ENCODE data around the gene FGF14. TPM values are rescaled to one million over a fixed set of nuclear protein-coding genes. Genes with fewer than 3 reads are reported as not detected.

Gene FGF14
- total RNA-seq, 3 donors from 2014 or later: under 0.01 to 0.29 (median under 0.01) TPM

DNA sequence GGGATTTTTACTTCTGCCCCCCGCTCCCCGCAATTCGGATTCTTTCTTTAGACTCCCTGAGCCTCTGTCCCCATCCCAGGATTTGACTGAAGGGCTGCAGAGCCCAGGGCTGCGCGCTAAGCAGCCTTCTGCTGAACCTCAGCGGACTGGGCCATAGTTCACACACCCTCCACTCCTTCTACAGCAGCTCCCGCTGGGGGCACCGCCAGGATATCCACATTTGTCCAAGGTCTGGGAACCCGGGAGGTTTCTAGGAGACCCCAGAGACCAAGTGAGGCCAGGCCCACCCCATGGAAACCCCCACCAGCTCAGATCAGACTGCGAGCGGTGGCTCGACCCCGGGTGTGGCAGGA lies 486.1 kb downstream of the FGF14 start:
- Histone ChIP-seq H3K4me1 (no peaks in the 10 kb centered on the region), H3K27ac (no peak overlapping the region), H3K9me3 (no peaks in the 10 kb centered on the region), H3K4me3 (peak overlapping the region in 1 of 3 donors; percentile 61), H3K36me3 (no peaks in the 10 kb centered on the region), H3K27me3 (peaks cover 10 to 60% of the 10 kb centered on the region in 2 donors)
- intact Hi-C loops (cut with DNase I; ENCODE audit: low total_unique reads): no loop called here
- TF ChIP-seq POLR2AphosphoS5 (IDR thresholded peaks at IDR 0.05) (no peak), POLR2A (IDR thresholded peaks at IDR 0.05) (no peak)
- TF ChIP-seq, protein P1, sequence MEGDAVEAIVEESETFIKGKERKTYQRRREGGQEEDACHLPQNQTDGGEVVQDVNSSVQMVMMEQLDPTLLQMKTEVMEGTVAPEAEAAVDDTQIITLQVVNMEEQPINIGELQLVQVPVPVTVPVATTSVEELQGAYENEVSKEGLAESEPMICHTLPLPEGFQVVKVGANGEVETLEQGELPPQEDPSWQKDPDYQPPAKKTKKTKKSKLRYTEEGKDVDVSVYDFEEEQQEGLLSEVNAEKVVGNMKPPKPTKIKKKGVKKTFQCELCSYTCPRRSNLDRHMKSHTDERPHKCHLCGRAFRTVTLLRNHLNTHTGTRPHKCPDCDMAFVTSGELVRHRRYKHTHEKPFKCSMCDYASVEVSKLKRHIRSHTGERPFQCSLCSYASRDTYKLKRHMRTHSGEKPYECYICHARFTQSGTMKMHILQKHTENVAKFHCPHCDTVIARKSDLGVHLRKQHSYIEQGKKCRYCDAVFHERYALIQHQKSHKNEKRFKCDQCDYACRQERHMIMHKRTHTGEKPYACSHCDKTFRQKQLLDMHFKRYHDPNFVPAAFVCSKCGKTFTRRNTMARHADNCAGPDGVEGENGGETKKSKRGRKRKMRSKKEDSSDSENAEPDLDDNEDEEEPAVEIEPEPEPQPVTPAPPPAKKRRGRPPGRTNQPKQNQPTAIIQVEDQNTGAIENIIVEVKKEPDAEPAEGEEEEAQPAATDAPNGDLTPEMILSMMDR (IDR thresholded peaks at IDR 0.05): no peak
- no peak for DNase-seq (ENCODE audit: low spot score in 2 of 2)

DNA sequence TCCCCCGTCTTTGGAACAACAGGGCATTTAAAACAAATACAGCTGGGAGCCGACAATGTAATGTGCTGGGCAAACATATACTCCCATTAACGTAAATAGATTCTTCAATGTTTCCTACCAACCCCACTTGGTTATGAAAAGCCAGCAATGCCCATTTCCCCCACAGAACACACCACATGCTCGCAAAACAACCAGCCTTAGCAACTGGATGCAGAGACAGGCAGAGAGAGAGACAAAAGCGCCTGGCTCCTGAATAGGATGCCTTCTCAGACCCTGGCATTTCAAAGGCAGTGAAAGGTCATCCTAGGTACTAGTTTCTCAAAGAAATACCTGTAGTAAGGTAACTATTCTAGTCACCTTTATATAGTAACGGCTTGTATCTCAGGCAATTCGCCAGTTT lies 486.5 kb downstream of the FGF14 start:
- Histone ChIP-seq H3K27me3 (peaks cover 10 to 56% of the 10 kb centered on the region in 2 donors), H3K27ac (no peak overlapping the region), H3K4me1 (no peaks in the 10 kb centered on the region), H3K9me3 (no peaks in the 10 kb centered on the region), H3K4me3 (no peak overlapping the region), H3K36me3 (no peaks in the 10 kb centered on the region)
- DNase-seq (ENCODE audit: low spot score in 2 of 2): no peak
- intact Hi-C loops (cut with DNase I; ENCODE audit: low total_unique reads): no loop called here
- TF ChIP-seq POLR2AphosphoS5 (IDR thresholded peaks at IDR 0.05): no peak
- TF ChIP-seq, protein P1 (IDR thresholded peaks at IDR 0.05): no peak
- TF ChIP-seq POLR2A (IDR thresholded peaks at IDR 0.05): no peak

DNA sequence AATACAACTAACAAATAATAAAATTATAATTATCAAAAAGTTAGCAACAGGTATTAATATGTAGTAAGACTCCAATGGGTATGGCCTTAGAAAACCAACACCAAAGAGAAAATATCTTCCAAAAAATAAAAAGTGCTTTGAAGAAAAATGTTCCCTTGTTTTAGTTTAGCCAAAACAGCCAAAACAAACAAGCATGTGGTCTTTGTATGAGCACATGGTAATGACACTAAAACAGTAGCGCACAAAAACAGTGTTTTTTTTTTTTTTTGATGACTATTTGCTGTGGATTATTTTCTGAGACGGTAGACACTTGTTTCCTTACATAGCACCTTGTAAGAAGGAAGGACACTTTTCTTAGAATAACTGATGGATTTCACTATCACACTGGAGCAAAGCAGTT lies 490.1 kb downstream of the FGF14 start:
- Histone ChIP-seq H3K4me3 (no peak overlapping the region), H3K27me3 (peaks cover 3 to 22% of the 10 kb centered on the region in 2 donors), H3K36me3 (no peaks in the 10 kb centered on the region), H3K9me3 (no peaks in the 10 kb centered on the region), H3K27ac (no peak overlapping the region), H3K4me1 (no peaks in the 10 kb centered on the region)
- intact Hi-C loops (cut with DNase I; ENCODE audit: low total_unique reads): no loop called here
- TF ChIP-seq POLR2A (IDR thresholded peaks at IDR 0.05) (no peak), POLR2AphosphoS5 (IDR thresholded peaks at IDR 0.05) (no peak)
- TF ChIP-seq, protein P1 (IDR thresholded peaks at IDR 0.05): no peak
- DNase-seq (ENCODE audit: low spot score in 2 of 2): no peak

DNA sequence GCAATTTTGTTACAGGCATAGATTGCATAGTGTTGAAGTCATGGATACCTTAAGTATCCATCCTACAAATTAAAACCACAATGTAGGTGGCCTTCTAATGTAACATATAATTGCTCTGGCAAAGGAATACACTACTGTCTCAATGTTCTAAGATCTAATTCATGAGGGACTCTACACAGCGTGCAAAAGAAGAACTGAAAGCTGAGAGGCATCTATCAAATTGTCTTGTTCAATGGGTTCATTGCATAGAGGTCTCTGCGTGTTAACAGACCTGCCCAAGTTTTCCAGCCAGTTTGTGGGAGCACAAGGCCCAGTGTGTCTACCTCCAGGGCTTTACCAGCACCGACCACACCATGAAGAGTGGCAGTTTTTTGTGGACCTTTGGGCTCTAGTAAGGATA lies 498.0 kb downstream of the FGF14 start:
- H3K4me1 ChIP-seq: no peaks in the 10 kb centered on the region
- H3K27ac ChIP-seq: no peak overlapping the region
- H3K9me3 ChIP-seq: no peaks in the 10 kb centered on the region
- intact Hi-C loops (cut with DNase I; ENCODE audit: low total_unique reads): no loop called here
- DNase-seq (ENCODE audit: low spot score in 2 of 2): no peak
- no peaks in the 10 kb centered on the region for H3K27me3 ChIP-seq
- TF ChIP-seq POLR2AphosphoS5 (IDR thresholded peaks at IDR 0.05): no peak
- TF ChIP-seq POLR2A (IDR thresholded peaks at IDR 0.05): no peak
- TF ChIP-seq, protein P1 (IDR thresholded peaks at IDR 0.05): no peak
- H3K4me3 ChIP-seq: no peak overlapping the region
- H3K36me3 ChIP-seq: no peaks in the 10 kb centered on the region

DNA sequence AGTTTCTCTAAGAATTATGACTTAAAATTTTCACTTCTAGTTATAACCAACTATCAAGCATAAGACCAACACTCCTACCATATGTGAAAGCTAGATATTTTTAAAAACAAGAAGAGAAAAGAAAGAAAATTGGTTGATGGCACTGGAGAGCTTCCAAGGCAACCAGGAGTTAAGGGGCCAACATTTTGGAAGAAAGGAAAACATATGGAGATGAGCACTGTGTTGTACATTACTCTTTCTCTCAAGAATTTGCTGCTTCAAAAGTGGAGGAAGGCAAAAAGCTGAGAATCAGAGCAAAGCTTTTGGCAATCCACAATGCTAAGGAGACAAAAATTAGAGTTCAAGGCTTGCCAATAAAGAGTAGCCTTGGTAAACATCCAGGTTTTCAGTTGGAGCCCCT lies 503.2 kb downstream of the FGF14 start:
- intact Hi-C loops (cut with DNase I; ENCODE audit: low total_unique reads): no loop called here
- Histone ChIP-seq H3K4me3 (no peak overlapping the region), H3K27ac (no peak overlapping the region), H3K36me3 (no peaks in the 10 kb centered on the region), H3K4me1 (no peaks in the 10 kb centered on the region), H3K9me3 (no peaks in the 10 kb centered on the region), H3K27me3 (no peaks in the 10 kb centered on the region)
- DNase-seq (ENCODE audit: low spot score in 2 of 2): no peak
- TF ChIP-seq POLR2AphosphoS5 (IDR thresholded peaks at IDR 0.05) (no peak), POLR2A (IDR thresholded peaks at IDR 0.05) (no peak)
- TF ChIP-seq, protein P1 (IDR thresholded peaks at IDR 0.05): no peak
